ENCODE data around the gene MAP3K1.

The MAP3K1 gene

DNA sequence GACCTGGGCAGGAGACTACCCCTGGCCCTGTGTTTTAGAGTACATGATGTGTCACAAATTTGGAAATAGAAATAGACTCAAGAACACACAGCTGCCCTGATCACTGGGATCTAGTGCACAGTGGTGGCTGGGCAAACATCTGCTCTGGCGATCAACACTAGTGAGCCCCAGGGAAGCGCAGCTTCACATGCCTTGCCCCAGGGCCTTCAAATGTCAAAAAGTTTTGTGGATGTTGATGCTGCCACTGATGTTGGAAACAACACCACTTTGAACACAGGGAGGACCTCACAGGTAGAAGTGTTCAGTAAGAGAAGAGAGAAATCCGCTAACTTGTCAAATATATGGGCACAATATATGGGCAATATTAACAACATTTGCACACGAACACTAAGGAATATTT is 7.1 kb upstream of the MAP3K1 start:
- DNase-seq (ENCODE audit: low spot score) = no peak
- WGBS, 2 donors (ENCODE audit: extremely low coverage in 2 of 2, insufficient read length in 2 of 2, insufficient replicate concordance in 1 of 2) = no CpG with 5 or more reads among the region's 4 CpGs
- Histone ChIP-seq H2BK120ac (ENCODE audit: low read depth, low read length) (no peak overlapping the region), H3K14ac (ENCODE audit: low read length) (no peak overlapping the region), H3K4me1 (ENCODE audit: control insufficient read depth in 2 of 2, insufficient read depth in 1 of 2, low read depth in 1 of 2, low read length in 2 of 2) (peaks cover 0 to 3% of the 10 kb centered on the region in 2 donors), H2AFZ (ENCODE audit: low read length) (no peak overlapping the region), H3K18ac (ENCODE audit: low read length) (no peak overlapping the region), H3K23ac (ENCODE audit: low read depth, low read length, poor library complexity) (no peak overlapping the region), H4K8ac (ENCODE audit: low read depth, low read length) (no peak overlapping the region), H2BK15ac (ENCODE audit: low read length) (no peak overlapping the region), H3K27me3 (ENCODE audit: control insufficient read depth in 3 of 3, insufficient read depth in 3 of 3, low read depth in 1 of 3, low read length in 3 of 3) (peaks cover 0 to 34% (median 0%) of the 10 kb centered on the region in 3 experiments), H2BK12ac (ENCODE audit: low read length) (no peak overlapping the region), H3K36me3 (replicated peaks in 1 of 2; ENCODE audit: control insufficient read depth in 2 of 2, insufficient read depth in 2 of 2, low read length in 2 of 2) (no peaks in the 10 kb centered on the region), H3K9ac (ENCODE audit: low read depth, low read length, poor library complexity) (no peak overlapping the region), H2AK5ac (ENCODE audit: low read depth, low read length) (no peak overlapping the region), H2BK5ac (ENCODE audit: low read length) (no peak overlapping the region), H3K9me3 (replicated peaks in 1 of 2; ENCODE audit: control insufficient read depth in 2 of 2, insufficient read depth in 1 of 2, low read depth in 1 of 2, low read length in 2 of 2) (no peaks in the 10 kb centered on the region), H4K91ac (ENCODE audit: low read depth, low read length, poor library complexity) (no peak overlapping the region), H3K27ac (replicated peaks; ENCODE audit: low read length) (no peak overlapping the region), H3K4me2 (ENCODE audit: insufficient read depth, low read length, poor library complexity, severe bottlenecking) (no peak overlapping the region), H3K4me3 (ENCODE audit: low read length in 2 of 2) (no peak overlapping the region), H3K79me1 (ENCODE audit: low read depth, low read length) (no peaks in the 10 kb centered on the region), H3K4ac (ENCODE audit: low read length) (no peak overlapping the region)

DNA sequence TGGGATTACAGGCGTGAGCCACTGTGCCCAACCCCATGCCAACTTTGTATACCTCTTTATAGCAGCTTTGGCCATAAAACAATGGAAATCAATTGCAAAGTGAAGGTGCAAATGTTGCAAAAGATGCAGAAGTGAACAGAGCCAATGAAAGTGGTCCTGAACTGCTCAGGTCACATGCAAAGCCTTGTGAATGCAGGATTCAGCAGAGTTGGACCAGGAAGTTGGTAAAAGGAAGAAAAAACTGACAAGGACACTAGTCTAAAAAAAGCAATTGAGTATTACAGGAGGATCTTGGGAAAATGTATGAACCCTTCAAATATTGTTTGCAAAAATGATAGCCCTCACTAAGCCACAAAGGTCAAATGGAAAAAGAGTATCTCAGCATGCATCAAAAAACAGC is 4.5 kb upstream of the MAP3K1 start:
- WGBS, 2 donors (ENCODE audit: extremely low coverage in 2 of 2, insufficient read length in 2 of 2, insufficient replicate concordance in 1 of 2) = no CpG with 5 or more reads among the region's 1 CpG
- Histone ChIP-seq H2BK120ac (ENCODE audit: low read depth, low read length) (no peak overlapping the region), H3K9ac (ENCODE audit: low read depth, low read length, poor library complexity) (no peak overlapping the region), H3K23ac (ENCODE audit: low read depth, low read length, poor library complexity) (no peak overlapping the region), H3K27me3 (ENCODE audit: control insufficient read depth in 3 of 3, insufficient read depth in 3 of 3, low read depth in 1 of 3, low read length in 3 of 3) (peaks cover 0 to 44% (median 5%) of the 10 kb centered on the region in 3 experiments), H3K36me3 (replicated peaks in 1 of 2; ENCODE audit: control insufficient read depth in 2 of 2, insufficient read depth in 2 of 2, low read length in 2 of 2) (no peaks in the 10 kb centered on the region), H2AK5ac (ENCODE audit: low read depth, low read length) (no peak overlapping the region), H3K14ac (ENCODE audit: low read length) (no peak overlapping the region), H3K18ac (ENCODE audit: low read length) (no peak overlapping the region), H4K91ac (ENCODE audit: low read depth, low read length, poor library complexity) (no peak overlapping the region), H3K4me2 (ENCODE audit: insufficient read depth, low read length, poor library complexity, severe bottlenecking) (no peak overlapping the region), H4K8ac (ENCODE audit: low read depth, low read length) (no peak overlapping the region), H3K9me3 (replicated peaks in 1 of 2; ENCODE audit: control insufficient read depth in 2 of 2, insufficient read depth in 1 of 2, low read depth in 1 of 2, low read length in 2 of 2) (no peaks in the 10 kb centered on the region), H3K4me1 (ENCODE audit: control insufficient read depth in 2 of 2, insufficient read depth in 1 of 2, low read depth in 1 of 2, low read length in 2 of 2) (peaks cover 2 to 3% of the 10 kb centered on the region in 2 donors), H3K4me3 (ENCODE audit: low read length in 2 of 2) (no peak overlapping the region), H2BK5ac (ENCODE audit: low read length) (no peak overlapping the region), H3K4ac (ENCODE audit: low read length) (no peak overlapping the region), H3K79me1 (ENCODE audit: low read depth, low read length) (peaks cover under 1% of the 10 kb centered on the region), H2BK12ac (ENCODE audit: low read length) (no peak overlapping the region), H2AFZ (ENCODE audit: low read length) (no peak overlapping the region), H3K27ac (replicated peaks; ENCODE audit: low read length) (no peak overlapping the region), H2BK15ac (ENCODE audit: low read length) (no peak overlapping the region)
- DNase-seq (ENCODE audit: low spot score) = no peak

DNA sequence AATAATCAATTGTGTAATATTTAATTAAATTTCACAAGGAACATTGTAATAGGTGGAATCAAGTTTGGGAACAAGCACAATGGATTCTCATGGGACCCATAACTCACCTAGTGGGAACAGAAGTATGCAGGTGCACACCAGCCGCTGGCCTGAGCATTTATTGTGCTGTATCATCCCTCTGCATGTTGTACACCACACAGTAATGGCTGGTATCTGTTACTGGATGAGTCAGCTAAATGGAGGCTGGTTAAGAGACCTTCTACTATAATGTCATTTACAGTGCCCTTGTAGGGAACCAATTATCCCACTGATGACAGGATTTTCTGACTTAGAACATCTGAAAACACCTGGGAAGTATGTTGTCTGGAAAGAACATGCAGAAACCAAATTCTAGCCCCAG is 3.2 kb upstream of the MAP3K1 start:
- Histone ChIP-seq H3K36me3 (replicated peaks in 1 of 2; ENCODE audit: control insufficient read depth in 2 of 2, insufficient read depth in 2 of 2, low read length in 2 of 2) (no peaks in the 10 kb centered on the region), H2BK12ac (ENCODE audit: low read length) (no peak overlapping the region), H3K9ac (ENCODE audit: low read depth, low read length, poor library complexity) (no peak overlapping the region), H3K18ac (ENCODE audit: low read length) (no peak overlapping the region), H2AK5ac (ENCODE audit: low read depth, low read length) (no peak overlapping the region), H2BK5ac (ENCODE audit: low read length) (no peak overlapping the region), H3K4me2 (ENCODE audit: insufficient read depth, low read length, poor library complexity, severe bottlenecking) (no peak overlapping the region), H2BK15ac (ENCODE audit: low read length) (no peak overlapping the region), H2BK120ac (ENCODE audit: low read depth, low read length) (no peak overlapping the region), H2AFZ (ENCODE audit: low read length) (no peak overlapping the region), H3K27me3 (ENCODE audit: control insufficient read depth in 3 of 3, insufficient read depth in 3 of 3, low read depth in 1 of 3, low read length in 3 of 3) (peaks cover 0 to 37% (median 5%) of the 10 kb centered on the region in 3 experiments), H3K4me3 (ENCODE audit: low read length in 2 of 2) (no peak overlapping the region), H3K4me1 (ENCODE audit: control insufficient read depth in 2 of 2, insufficient read depth in 1 of 2, low read depth in 1 of 2, low read length in 2 of 2) (peaks cover 2 to 3% of the 10 kb centered on the region in 2 donors), H4K91ac (ENCODE audit: low read depth, low read length, poor library complexity) (no peak overlapping the region), H3K23ac (ENCODE audit: low read depth, low read length, poor library complexity) (no peak overlapping the region), H3K79me1 (ENCODE audit: low read depth, low read length) (peaks cover 3% of the 10 kb centered on the region), H3K27ac (replicated peaks; ENCODE audit: low read length) (no peak overlapping the region), H3K4ac (ENCODE audit: low read length) (no peak overlapping the region), H3K9me3 (replicated peaks in 1 of 2; ENCODE audit: control insufficient read depth in 2 of 2, insufficient read depth in 1 of 2, low read depth in 1 of 2, low read length in 2 of 2) (no peaks in the 10 kb centered on the region), H4K8ac (ENCODE audit: low read depth, low read length) (no peak overlapping the region), H3K14ac (ENCODE audit: low read length) (no peak overlapping the region)
- DNase-seq (ENCODE audit: low spot score) = no peak
- WGBS, 2 donors (ENCODE audit: extremely low coverage in 2 of 2, insufficient read length in 2 of 2, insufficient replicate concordance in 1 of 2) = no CpG with 5 or more reads among the region's 1 CpG

DNA sequence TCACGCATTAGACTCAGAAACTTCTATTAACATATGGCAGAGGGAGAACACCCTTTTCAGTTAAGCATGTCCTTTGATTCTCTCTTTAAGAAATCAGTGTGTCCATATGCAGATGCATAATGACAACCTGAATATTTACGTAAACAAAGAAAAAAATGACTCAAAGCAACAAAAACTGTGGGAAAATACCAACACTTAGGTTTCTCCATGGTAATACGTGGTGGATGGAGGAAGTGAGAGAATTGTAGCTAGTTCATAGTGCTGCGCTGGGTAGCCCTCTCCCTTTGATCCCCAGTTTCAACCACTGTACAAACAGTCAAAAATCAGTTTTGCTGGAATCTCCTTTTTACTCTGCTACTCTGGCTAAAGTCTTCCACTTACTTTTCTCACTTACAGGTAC is 2.0 kb upstream of the MAP3K1 start:
- no CpG with 5 or more reads among the region's 4 CpGs for WGBS, 2 donors (ENCODE audit: extremely low coverage in 2 of 2, insufficient read length in 2 of 2, insufficient replicate concordance in 1 of 2)
- no peak overlapping the region for H2AFZ ChIP-seq (ENCODE audit: low read length)
- peaks cover 3% of the 10 kb centered on the region for H3K79me1 ChIP-seq (ENCODE audit: low read depth, low read length)
- DNase-seq (ENCODE audit: low spot score) = no peak
- H3K9me3 ChIP-seq (replicated peaks in 1 of 2; ENCODE audit: control insufficient read depth in 2 of 2, insufficient read depth in 1 of 2, low read depth in 1 of 2, low read length in 2 of 2) = no peaks in the 10 kb centered on the region
- peaks cover 3 to 8% of the 10 kb centered on the region in 2 donors for H3K4me1 ChIP-seq (ENCODE audit: control insufficient read depth in 2 of 2, insufficient read depth in 1 of 2, low read depth in 1 of 2, low read length in 2 of 2)
- no peak overlapping the region for H3K27ac ChIP-seq (replicated peaks; ENCODE audit: low read length)
- no peak overlapping the region for H2BK15ac ChIP-seq (ENCODE audit: low read length)
- no peak overlapping the region for H3K14ac ChIP-seq (ENCODE audit: low read length)
- no peak overlapping the region for H2BK5ac ChIP-seq (ENCODE audit: low read length)
- H3K27me3 ChIP-seq (ENCODE audit: control insufficient read depth in 3 of 3, insufficient read depth in 3 of 3, low read depth in 1 of 3, low read length in 3 of 3) = peaks cover 0 to 37% (median 5%) of the 10 kb centered on the region in 3 experiments
- H2AK5ac ChIP-seq (ENCODE audit: low read depth, low read length) = no peak overlapping the region
- H4K91ac ChIP-seq (ENCODE audit: low read depth, low read length, poor library complexity) = no peak overlapping the region
- H3K4me2 ChIP-seq (ENCODE audit: insufficient read depth, low read length, poor library complexity, severe bottlenecking) = no peak overlapping the region
- H2BK120ac ChIP-seq (ENCODE audit: low read depth, low read length) = no peak overlapping the region
- H3K18ac ChIP-seq (ENCODE audit: low read length) = no peak overlapping the region
- no peak overlapping the region for H3K9ac ChIP-seq (ENCODE audit: low read depth, low read length, poor library complexity)
- no peak overlapping the region for H3K4ac ChIP-seq (ENCODE audit: low read length)
- H3K23ac ChIP-seq (ENCODE audit: low read depth, low read length, poor library complexity) = no peak overlapping the region
- no peaks in the 10 kb centered on the region for H3K36me3 ChIP-seq (replicated peaks in 1 of 2; ENCODE audit: control insufficient read depth in 2 of 2, insufficient read depth in 2 of 2, low read length in 2 of 2)
- no peak overlapping the region for H4K8ac ChIP-seq (ENCODE audit: low read depth, low read length)
- H2BK12ac ChIP-seq (ENCODE audit: low read length) = no peak overlapping the region
- H3K4me3 ChIP-seq (ENCODE audit: low read length in 2 of 2) = no peak overlapping the region

Data from neuronal stem cell (in vitro differentiated cells).